SK-N-SH (cell line): Measurements from ENCODE around the gene CPPED1. TPM values are rescaled to one million over a fixed set of nuclear protein-coding genes. Genes with fewer than 3 reads are reported as not detected.

ENCODE experiments used
- CTCF ChIA-PET: fragments of 300-600, 350-600 bp; formaldehyde crosslinking; extraction: SDS; loops from one replicate; lab custom pipeline; 2021; lab: Yijun Ruan, JAX
- POLR2A ChIA-PET: fragments of 350-600 bp; sonication (Branson Sonifier 250); formaldehyde crosslinking; extraction: SDS; loops from one replicate; lab custom pipeline; 2020; ENCODE audit warnings: antibody characterized with exemption, inconsistent platforms; lab: Yijun Ruan, JAX
- DNase-seq: peaks from one replicate; pipeline ENCODE4 v3.0.0; 2012
- H2AFZ ChIP-seq: fragments of 200-600 bp; sonication (generic); 2 replicates; pipeline ENCODE4 v1.8.1; 2016; ENCODE audit warnings: antibody characterized with exemption, mild to moderate bottlenecking, low read depth
- H3F3A ChIP-seq: fragments of 200-600 bp; sonication (generic); replicated peaks from 2 replicates; pipeline ENCODE3; 2016; ENCODE audit warnings: antibody characterized with exemption, mild to moderate bottlenecking; ENCODE audit not compliant: insufficient read depth
- H3K27ac ChIP-seq, 2 experiments: fragments of 200-500 bp in 1 of 2; fragments of 200-600 bp in 1 of 2; sonication (Bioruptor generic) in 1 of 2; sonication (generic), shearing (Covaris generic) in 1 of 2; 2 replicates each; pipeline versions ENCODE4 v1.5.1 to v1.6.1; 2014 to 2016; ENCODE audit warnings: low read depth in 2 of 2, inconsistent platforms in 1 of 2, low read length in 1 of 2, mild to moderate bottlenecking in 1 of 2, mixed read lengths in 1 of 2
- H3K27me3 ChIP-seq: fragments of 200-600 bp; sonication (generic), shearing (Covaris generic); 2 replicates; pipeline ENCODE4 v1.6.1; 2016; ENCODE audit warnings: mixed run types; ENCODE audit not compliant: insufficient read depth
- H3K36me3 ChIP-seq, 2 experiments: fragments of 200-500 bp in 1 of 2; fragments of 200-600 bp in 1 of 2; sonication (Bioruptor generic) in 1 of 2; sonication (generic) in 1 of 2; replicated peaks in 1 of 2; 2 replicates each; pipeline versions ENCODE3 to v1.5.1; 2014 to 2016; ENCODE audit warnings: low read length in 1 of 2, mild to moderate bottlenecking in 1 of 2; ENCODE audit not compliant: insufficient read depth in 2 of 2, control insufficient read depth in 1 of 2
- H3K4me1 ChIP-seq, 2 experiments: fragments of 200-500 bp in 1 of 2; fragments of 200-600 bp in 1 of 2; sonication (Bioruptor generic) in 1 of 2; sonication (generic), shearing (Covaris generic) in 1 of 2; 2 replicates each; pipeline versions ENCODE4 v1.5.1 to v1.6.1; 2014 to 2016; ENCODE audit warnings: low read depth in 1 of 2, low read length in 1 of 2, mixed run types in 1 of 2; ENCODE audit not compliant: insufficient read depth in 2 of 2, control insufficient read depth in 1 of 2
- H3K4me2 ChIP-seq: fragments of 200-600 bp; sonication (generic), shearing (Covaris generic); 2 replicates; pipeline ENCODE4 v1.6.1; 2017; ENCODE audit warnings: mixed run types
- H3K4me3 ChIP-seq, 2 experiments: fragments of 200-500 bp in 1 of 2; fragments of 200-600 bp in 1 of 2; sonication (Bioruptor generic) in 1 of 2; sonication (generic), shearing (Covaris generic) in 1 of 2; 2 replicates each; pipeline versions ENCODE4 v1.5.1 to v1.8.1; 2014 to 2016; ENCODE audit warnings: low read depth in 2 of 2, inconsistent platforms in 1 of 2, low read length in 1 of 2, mild to moderate bottlenecking in 1 of 2, mixed read lengths in 1 of 2, moderate library complexity in 1 of 2
- H3K79me2 ChIP-seq: fragments of 200-600 bp; sonication (generic); 2 replicates; pipeline ENCODE4 v1.8.1; 2017; ENCODE audit warnings: mild to moderate bottlenecking; ENCODE audit not compliant: insufficient read depth
- H3K9ac ChIP-seq: fragments of 200-600 bp; sonication (generic); 2 replicates; pipeline ENCODE4 v1.6.1; 2017; ENCODE audit warnings: mixed run types
- H3K9me2 ChIP-seq: fragments of 200-600 bp; sonication (generic); 2 replicates; pipeline ENCODE4 v1.6.1; 2017; ENCODE audit warnings: mixed run types
- H3K9me3 ChIP-seq: fragments of 200-600 bp; sonication (generic); 2 replicates; pipeline ENCODE4 v1.6.1; 2017; ENCODE audit warnings: mixed run types, mild to moderate bottlenecking, moderate library complexity
- H4K20me1 ChIP-seq: fragments of 200-600 bp; sonication (generic); 2 replicates; pipeline ENCODE4 v1.6.1; 2017; ENCODE audit warnings: mild to moderate bottlenecking, mixed run types; ENCODE audit not compliant: insufficient read depth
- ELF1 ChIP-seq: IDR thresholded peaks from 2 replicates; pipeline ENCODE4 v1.4.0; 2012
- EP300 ChIP-seq, 2 experiments: IDR thresholded peaks; 2 replicates each; pipeline versions ENCODE4 v1.4.0 to v1.6.1; 2012; ENCODE audit warnings: borderline replicate concordance in 1 of 2, low read depth in 1 of 2, low read length in 1 of 2
- GATA2 ChIP-seq: sonication (generic); formaldehyde crosslinking; IDR thresholded peaks from 2 replicates; pipeline ENCODE4 v1.5.0; 2020; ENCODE audit warnings: mild to moderate bottlenecking, missing genetic modification reagents
- JUND ChIP-seq: IDR thresholded peaks from 2 replicates; pipeline ENCODE4 v1.4.0; 2012
- MXI1 ChIP-seq: IDR thresholded peaks from 2 replicates; pipeline ENCODE4 v1.6.1; 2012; ENCODE audit warnings: mild to moderate bottlenecking, low read depth, low read length, improper control_type of control experiment
- NFIC ChIP-seq: IDR thresholded peaks from 2 replicates; pipeline ENCODE4 v1.4.0; 2012; ENCODE audit warnings: borderline replicate concordance
- NRF1 ChIP-seq: IDR thresholded peaks from 2 replicates; pipeline ENCODE4 v1.6.1; 2012; ENCODE audit warnings: low read depth, mild to moderate bottlenecking, low read length
- RAD21 ChIP-seq: IDR thresholded peaks from 2 replicates; pipeline ENCODE4 v1.6.1; 2012; ENCODE audit warnings: mild to moderate bottlenecking, low read length
- RCOR1 ChIP-seq: fragments of 150-350 bp; IDR thresholded peaks from 2 replicates; pipeline ENCODE4 v1.6.1; 2017; ENCODE audit warnings: antibody characterized with exemption, low read length
- RFX5 ChIP-seq: IDR thresholded peaks from 2 replicates; pipeline ENCODE4 v1.6.1; 2012; ENCODE audit warnings: mild to moderate bottlenecking, improper control_type of control experiment, low read length
- YY1 ChIP-seq: IDR thresholded peaks from 2 replicates; pipeline ENCODE4 v1.4.0; 2012; ENCODE audit warnings: low read depth, mild to moderate bottlenecking
- WGBS: methylation state at CpG from one replicate; pipeline ENCODE4 v1.1.6; 2017; ENCODE audit warnings: low lambda C conversion rate; 5-methylcytosine and 5-hydroxymethylcytosine counted together
- polyA plus RNA-seq, 3 experiments: library from polyadenylated mRNA; depleted of rRNA; stranded (reverse); fragments of >200 nt; gene quantifications; 2 replicates each; pipeline ENCODE4 v1.2.3, GENCODE V29; 2012
- small RNA-seq, 7 experiments: library from RNA; depleted of rRNA; stranded (forward); fragments of <200 nt; gene quantifications; one replicate each; pipeline ENCODE3, GENCODE V24; 2012
- TF ChIP-seq, protein P1 (sequence below): IDR thresholded peaks from 2 replicates; pipeline ENCODE4; 2012
- TF ChIP-seq, protein P2 (sequence below): IDR thresholded peaks from 2 replicates; pipeline ENCODE4 v1.4.0; 2012; ENCODE audit warnings: low read depth, borderline replicate concordance
- TF ChIP-seq, protein P3 (sequence below): IDR thresholded peaks from 2 replicates; pipeline ENCODE4 v1.4.0; 2012; ENCODE audit warnings: low read depth, borderline replicate concordance
- TF ChIP-seq, protein P4 (sequence below): IDR thresholded peaks from 2 replicates; pipeline ENCODE4 v1.6.1; 2012; ENCODE audit warnings: mild to moderate bottlenecking, low read depth, low read length, moderate library complexity

Gene CPPED1
- polyA plus RNA-seq, 1 of the 3 experiments (the other 2 are of a cell fraction) = 11.9 TPM

DNA sequence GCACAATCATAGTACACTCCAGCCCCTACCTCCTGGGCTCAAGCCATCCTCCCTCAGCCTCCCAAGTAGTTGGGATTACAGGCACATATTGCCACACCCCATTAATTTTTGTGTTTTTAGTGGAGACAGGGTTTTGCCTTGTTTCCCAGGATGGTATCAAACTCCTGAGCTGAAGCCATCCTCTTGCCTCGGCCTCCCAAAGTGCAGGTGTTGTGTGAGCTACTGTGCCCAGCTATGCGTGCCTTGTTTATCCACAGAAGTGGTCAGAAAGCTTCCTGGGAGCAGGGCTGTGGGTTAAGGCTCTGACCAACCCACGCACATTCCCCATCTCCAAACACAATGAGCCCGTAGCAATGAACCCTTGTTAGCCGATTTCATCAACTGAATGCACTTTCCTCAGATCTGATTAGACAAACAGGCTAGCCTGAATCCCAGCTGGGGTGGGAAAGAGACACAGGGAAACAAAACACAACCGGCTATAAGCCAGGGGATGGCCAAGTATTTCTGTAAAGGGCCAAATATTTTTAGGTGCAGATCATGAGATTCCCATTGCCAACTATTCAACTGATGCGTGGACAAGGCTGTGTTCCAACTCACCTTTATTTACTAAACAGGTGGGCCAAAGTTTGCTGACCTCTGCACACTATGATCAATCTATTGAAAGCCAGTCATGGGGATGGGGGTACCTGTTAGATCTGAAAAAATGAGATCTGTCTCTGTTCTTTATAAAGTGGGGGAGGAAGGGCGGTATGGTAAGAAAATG is 193.6 kb downstream of the CPPED1 start:
- Histone ChIP-seq H3K27ac (no peak overlapping the region), H3K4me1 (no peaks in the 10 kb centered on the region), H3K79me2 (no peaks in the 10 kb centered on the region), H2AFZ (no peak overlapping the region), H4K20me1 (no peaks in the 10 kb centered on the region), H3F3A (peaks cover 6% of the 10 kb centered on the region), H3K4me3 (no peak overlapping the region), H3K36me3 (no peaks in the 10 kb centered on the region), H3K4me2 (no peak overlapping the region), H3K9me2 (no peaks in the 10 kb centered on the region), H3K9me3 (no peaks in the 10 kb centered on the region), H3K9ac (no peak overlapping the region), H3K27me3 (no peaks in the 10 kb centered on the region)
- no peak for DNase-seq
- POLR2A ChIA-PET = no interaction called here
- 58% methylated on average over 8 of the region's 8 CpGs for WGBS
- CTCF ChIA-PET = no interaction called here
- TF ChIP-seq NRF1 (no peak), MXI1 (no peak), JUND (no peak), RFX5 (no peak), EP300 (IDR thresholded peaks at IDR 0.05; ENCODE audit: borderline replicate concordance in 1 of 2, low read depth in 1 of 2, low read length in 1 of 2) (no peak), GATA2 (CRISPR knock-in tag) (no peak), RCOR1 (no peak), ELF1 (no peak), YY1 (no peak), RAD21 (no peak), NFIC (no peak)
- TF ChIP-seq, protein P1, sequence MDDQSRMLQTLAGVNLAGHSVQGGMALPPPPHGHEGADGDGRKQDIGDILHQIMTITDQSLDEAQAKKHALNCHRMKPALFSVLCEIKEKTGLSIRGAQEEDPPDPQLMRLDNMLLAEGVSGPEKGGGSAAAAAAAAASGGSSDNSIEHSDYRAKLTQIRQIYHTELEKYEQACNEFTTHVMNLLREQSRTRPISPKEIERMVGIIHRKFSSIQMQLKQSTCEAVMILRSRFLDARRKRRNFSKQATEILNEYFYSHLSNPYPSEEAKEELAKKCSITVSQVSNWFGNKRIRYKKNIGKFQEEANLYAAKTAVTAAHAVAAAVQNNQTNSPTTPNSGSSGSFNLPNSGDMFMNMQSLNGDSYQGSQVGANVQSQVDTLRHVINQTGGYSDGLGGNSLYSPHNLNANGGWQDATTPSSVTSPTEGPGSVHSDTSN = no peak
- TF ChIP-seq, protein P2, sequence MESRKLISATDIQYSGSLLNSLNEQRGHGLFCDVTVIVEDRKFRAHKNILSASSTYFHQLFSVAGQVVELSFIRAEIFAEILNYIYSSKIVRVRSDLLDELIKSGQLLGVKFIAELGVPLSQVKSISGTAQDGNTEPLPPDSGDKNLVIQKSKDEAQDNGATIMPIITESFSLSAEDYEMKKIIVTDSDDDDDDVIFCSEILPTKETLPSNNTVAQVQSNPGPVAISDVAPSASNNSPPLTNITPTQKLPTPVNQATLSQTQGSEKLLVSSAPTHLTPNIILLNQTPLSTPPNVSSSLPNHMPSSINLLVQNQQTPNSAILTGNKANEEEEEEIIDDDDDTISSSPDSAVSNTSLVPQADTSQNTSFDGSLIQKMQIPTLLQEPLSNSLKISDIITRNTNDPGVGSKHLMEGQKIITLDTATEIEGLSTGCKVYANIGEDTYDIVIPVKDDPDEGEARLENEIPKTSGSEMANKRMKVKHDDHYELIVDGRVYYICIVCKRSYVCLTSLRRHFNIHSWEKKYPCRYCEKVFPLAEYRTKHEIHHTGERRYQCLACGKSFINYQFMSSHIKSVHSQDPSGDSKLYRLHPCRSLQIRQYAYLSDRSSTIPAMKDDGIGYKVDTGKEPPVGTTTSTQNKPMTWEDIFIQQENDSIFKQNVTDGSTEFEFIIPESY = no peak
- TF ChIP-seq, protein P3, sequence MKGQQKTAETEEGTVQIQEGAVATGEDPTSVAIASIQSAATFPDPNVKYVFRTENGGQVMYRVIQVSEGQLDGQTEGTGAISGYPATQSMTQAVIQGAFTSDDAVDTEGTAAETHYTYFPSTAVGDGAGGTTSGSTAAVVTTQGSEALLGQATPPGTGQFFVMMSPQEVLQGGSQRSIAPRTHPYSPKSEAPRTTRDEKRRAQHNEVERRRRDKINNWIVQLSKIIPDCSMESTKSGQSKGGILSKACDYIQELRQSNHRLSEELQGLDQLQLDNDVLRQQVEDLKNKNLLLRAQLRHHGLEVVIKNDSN = no peak
- TF ChIP-seq, protein P4, sequence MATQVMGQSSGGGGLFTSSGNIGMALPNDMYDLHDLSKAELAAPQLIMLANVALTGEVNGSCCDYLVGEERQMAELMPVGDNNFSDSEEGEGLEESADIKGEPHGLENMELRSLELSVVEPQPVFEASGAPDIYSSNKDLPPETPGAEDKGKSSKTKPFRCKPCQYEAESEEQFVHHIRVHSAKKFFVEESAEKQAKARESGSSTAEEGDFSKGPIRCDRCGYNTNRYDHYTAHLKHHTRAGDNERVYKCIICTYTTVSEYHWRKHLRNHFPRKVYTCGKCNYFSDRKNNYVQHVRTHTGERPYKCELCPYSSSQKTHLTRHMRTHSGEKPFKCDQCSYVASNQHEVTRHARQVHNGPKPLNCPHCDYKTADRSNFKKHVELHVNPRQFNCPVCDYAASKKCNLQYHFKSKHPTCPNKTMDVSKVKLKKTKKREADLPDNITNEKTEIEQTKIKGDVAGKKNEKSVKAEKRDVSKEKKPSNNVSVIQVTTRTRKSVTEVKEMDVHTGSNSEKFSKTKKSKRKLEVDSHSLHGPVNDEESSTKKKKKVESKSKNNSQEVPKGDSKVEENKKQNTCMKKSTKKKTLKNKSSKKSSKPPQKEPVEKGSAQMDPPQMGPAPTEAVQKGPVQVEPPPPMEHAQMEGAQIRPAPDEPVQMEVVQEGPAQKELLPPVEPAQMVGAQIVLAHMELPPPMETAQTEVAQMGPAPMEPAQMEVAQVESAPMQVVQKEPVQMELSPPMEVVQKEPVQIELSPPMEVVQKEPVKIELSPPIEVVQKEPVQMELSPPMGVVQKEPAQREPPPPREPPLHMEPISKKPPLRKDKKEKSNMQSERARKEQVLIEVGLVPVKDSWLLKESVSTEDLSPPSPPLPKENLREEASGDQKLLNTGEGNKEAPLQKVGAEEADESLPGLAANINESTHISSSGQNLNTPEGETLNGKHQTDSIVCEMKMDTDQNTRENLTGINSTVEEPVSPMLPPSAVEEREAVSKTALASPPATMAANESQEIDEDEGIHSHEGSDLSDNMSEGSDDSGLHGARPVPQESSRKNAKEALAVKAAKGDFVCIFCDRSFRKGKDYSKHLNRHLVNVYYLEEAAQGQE = no peak

Small RNA genes within 50 kb of the gene (small RNA-seq; reads per million reads assigned to genes)
- gene MIR4718 (0 reads per million in 7 experiments), gene RF00443 (0 reads per million in 7 experiments)

Other genes with a start within 250 kb of the CPPED1 start
- gene SHISA9, start 97.7 kb upstream of the CPPED1 start, polyA plus RNA-seq (2012; rRNA removed) = 0.02 TPM in 1 of 2 replicates, not detected in the other